Epithelial cell of alveolus of lung (primary cell): ENCODE results near the gene ZNF764. TPM values are rescaled to one million over a fixed set of nuclear protein-coding genes. Genes with fewer than 3 reads are reported as not detected.

Experiments used
- total RNA-seq: library from RNA; depleted of rRNA; stranded (reverse); fragments of >200 nt; gene quantifications from 2 replicates; pipeline ENCODE4 v1.2.1, GENCODE V29; 2015

ZNF764 gene
- total RNA-seq: 7.1 and 17.6 TPM in 2 replicates

GRCh38 chr16:30557957-30558788, at the start of gene ZNF764:
ZNF764 (minus strand) TSS chr16:30558374; CDS start chr16:30558182, 192 bp downstream.

GRCh38 chr16:30585400-30586191, 27.4 kb upstream of the ZNF764 start, which contains the start of gene ZNF785:
ZNF785 (minus strand) TSS chr16:30585697; CDS start chr16:30585611, 86 bp downstream.

DNA sequence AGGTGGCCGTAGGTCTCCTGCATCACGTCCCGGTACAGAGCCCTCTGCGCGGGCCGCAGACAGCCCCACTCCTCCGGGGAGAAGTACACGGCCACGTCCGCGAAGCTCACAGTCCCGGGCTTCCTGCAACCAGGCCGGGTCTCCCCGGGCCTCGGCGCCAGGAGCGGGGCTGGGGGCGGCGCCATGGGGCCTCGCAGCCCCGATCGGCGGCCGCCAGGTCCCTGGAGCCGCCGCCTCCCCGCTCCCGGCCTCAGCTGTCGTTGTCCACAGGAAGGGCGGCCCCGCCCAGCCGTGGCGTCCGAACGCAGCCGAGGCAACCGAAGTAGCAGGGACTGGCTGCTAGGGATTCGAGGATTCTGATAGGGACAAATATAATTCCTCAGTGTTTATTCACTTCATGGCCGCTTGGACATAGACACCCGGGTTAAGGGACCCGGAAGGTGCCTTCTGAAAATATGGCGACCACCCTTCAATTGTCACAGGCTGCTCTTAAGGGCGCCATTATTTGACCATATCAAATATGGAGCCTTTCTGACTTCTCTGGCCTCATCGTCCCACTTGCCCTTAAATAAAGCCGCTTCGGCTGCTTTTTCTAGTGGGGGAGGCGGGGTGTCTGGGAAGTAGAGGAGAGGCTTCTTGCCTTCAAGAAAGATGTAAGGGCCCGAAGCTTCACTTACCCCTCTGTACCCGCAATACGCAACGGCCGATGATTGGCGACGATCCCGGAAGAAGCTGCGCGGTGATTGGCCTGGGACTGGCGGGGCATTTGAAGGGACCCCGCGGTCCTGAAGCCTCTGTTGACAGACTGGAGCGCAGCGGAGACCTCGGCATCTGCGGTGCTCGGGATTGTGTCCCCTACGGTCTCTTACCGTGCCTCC, 13.5 kb upstream of the ZNF764 start, which contains the start of gene ZNF688:
Gene ZNF688 (minus strand): TSS at position 270 of the 878 bp plus-strand sequence. CDS start 85 bp downstream, at position 185.

DNA sequence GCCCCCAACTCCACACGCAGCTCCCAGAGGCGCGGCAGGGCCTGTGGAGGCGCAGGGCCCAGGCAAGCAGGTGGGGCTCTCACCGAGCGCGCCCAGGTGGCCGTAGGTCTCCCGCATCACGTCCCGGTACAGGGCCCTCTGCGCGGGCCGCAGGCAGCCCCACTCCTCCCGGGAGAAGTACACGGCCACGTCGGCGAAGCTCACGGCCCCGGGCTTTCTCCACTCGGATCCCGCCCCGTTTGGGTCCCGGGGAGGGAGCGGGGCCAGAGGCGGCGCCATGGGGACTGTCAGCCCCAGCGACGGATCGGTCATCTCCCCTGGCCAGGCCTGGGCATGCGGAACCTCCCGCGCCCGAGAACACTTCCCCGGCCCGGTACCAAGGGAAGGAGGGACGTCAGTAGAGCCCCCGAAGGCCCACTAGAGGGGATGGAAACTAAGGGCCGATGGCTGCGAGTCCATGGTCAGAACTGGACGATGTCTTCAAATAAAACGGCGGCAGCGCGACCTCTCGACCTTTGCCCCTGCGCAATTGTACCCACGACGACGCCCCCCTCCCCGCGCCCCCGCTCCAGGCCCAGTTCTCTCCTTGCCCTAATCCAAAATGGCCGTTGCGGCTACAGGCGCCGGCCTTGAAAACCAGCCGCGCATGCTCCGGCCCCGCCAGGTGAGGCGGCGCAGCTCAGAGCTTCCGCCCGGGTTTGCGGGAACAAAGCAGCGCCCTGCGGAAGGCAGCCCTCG, 23.6 kb downstream of the ZNF764 start, which contains the start of gene ZNF747:
Gene ZNF747 (minus strand): TSS at position 491 of the 738 bp plus-strand sequence. CDS start 179 bp downstream, at position 312.

GRCh38 chr16:30526137-30526822, 31.9 kb downstream of the ZNF764 start, which contains the start of gene ZNF768:
ZNF768 (minus strand) TSS chr16:30526566; CDS start chr16:30526413, 153 bp downstream.

Other genes starting within 250 kb of the ZNF764 start
- gene CD2BP2, start 203.1 kb downstream of the ZNF764 start, total RNA-seq: 46.3 and 53.2 TPM in 2 replicates
- 40.4 and 40.9 TPM in 2 replicates for gene TBC1D10B, start 187.9 kb downstream of the ZNF764 start, total RNA-seq
- 21.2 TPM in 1 of 2 replicates, not detected in the other for gene MYL11, start 183.6 kb downstream of the ZNF764 start, total RNA-seq
- 0.32 TPM in 1 of 2 replicates, not detected in the other for gene SEPTIN1, start 175.8 kb downstream of the ZNF764 start, total RNA-seq
- 9.6 and 10.1 TPM in 2 replicates for gene ZNF48, start 163.0 kb downstream of the ZNF764 start, total RNA-seq
- gene ZNF771, start 150.8 kb downstream of the ZNF764 start, total RNA-seq: 14.0 and 26.6 TPM in 2 replicates
- 12.5 and 34.5 TPM in 2 replicates for gene DCTPP1, start 128.3 kb downstream of the ZNF764 start, total RNA-seq
- 27.3 and 34.8 TPM in 2 replicates for gene SEPHS2, start 112.5 kb downstream of the ZNF764 start, total RNA-seq
- gene ITGAL, start 85.6 kb downstream of the ZNF764 start, total RNA-seq: not detected in 2 replicates
- 31.4 and 34.0 TPM in 2 replicates for gene ZNF768, start 31.8 kb downstream of the ZNF764 start, total RNA-seq
- 10.5 and 14.0 TPM in 2 replicates for gene ZNF747, start 23.5 kb downstream of the ZNF764 start, total RNA-seq
- gene ZNF688, start 13.3 kb upstream of the ZNF764 start, total RNA-seq: 7.7 and 10.6 TPM in 2 replicates
- gene ZNF785, start 27.3 kb upstream of the ZNF764 start, total RNA-seq: 2.2 and 9.3 TPM in 2 replicates
- 6.3 and 9.3 TPM in 2 replicates for gene ZNF689, start 52.0 kb upstream of the ZNF764 start, total RNA-seq
- gene PRR14, start 92.6 kb upstream of the ZNF764 start, total RNA-seq: 18.5 and 27.5 TPM in 2 replicates
- gene FBRS, start 100.1 kb upstream of the ZNF764 start, total RNA-seq: 28.4 and 40.0 TPM in 2 replicates
- 14.7 and 25.2 TPM in 2 replicates for gene SRCAP, start 140.8 kb upstream of the ZNF764 start, total RNA-seq
- 22.7 and 24.2 TPM in 2 replicates for gene PHKG2, start 190.1 kb upstream of the ZNF764 start, total RNA-seq
- gene CFAP119, start 203.7 kb upstream of the ZNF764 start, total RNA-seq: 0.40 and 3.0 TPM in 2 replicates
- 49.6 and 90.0 TPM in 2 replicates for gene RNF40, start 203.9 kb upstream of the ZNF764 start, total RNA-seq
- gene ZNF629, start 228.8 kb upstream of the ZNF764 start, total RNA-seq: 12.2 and 32.1 TPM in 2 replicates